Activated CD8-positive, alpha-beta memory T cell treated with anti-CD3 and anti-CD28 coated beads for 36 hours (primary cell): ENCODE measurements around the gene SUPT7L. TPM values are rescaled to one million over a fixed set of nuclear protein-coding genes. Genes with fewer than 3 reads are reported as not detected.

ENCODE experiments used
- CTCF ChIA-PET: fragments of 350-600 bp; sonication (Branson Sonifier 250); formaldehyde crosslinking; loops from one replicate; lab custom pipeline; 2021; ENCODE audit warnings: antibody characterized with exemption; lab: Charles Lee
- POLR2A ChIA-PET: fragments of 350-600 bp; sonication (Branson Sonifier 250); formaldehyde crosslinking; loops from one replicate; lab custom pipeline; 2021; ENCODE audit warnings: antibody characterized with exemption; lab: Charles Lee
- total RNA-seq, 2 experiments: library from RNA; stranded (reverse); gene quantifications; one replicate each; pipeline ENCODE4 v1.2.3, GENCODE V29; 2021

The SUPT7L gene
- total RNA-seq, 2 experiments from 2014 or later = 27.5 to 31.0 TPM

GRCh38 chr2:27621524-27621923, 41.9 kb downstream of the SUPT7L start:
- CTCF ChIA-PET = interaction anchor here (0.6 to 1.2 kb wide), 3 partner anchors 14 to 82 kb away, joined by 3 to 4 read pairs (median 3); no protein-coding TSS in a partner anchor
- POLR2A ChIA-PET = no interaction called here

DNA sequence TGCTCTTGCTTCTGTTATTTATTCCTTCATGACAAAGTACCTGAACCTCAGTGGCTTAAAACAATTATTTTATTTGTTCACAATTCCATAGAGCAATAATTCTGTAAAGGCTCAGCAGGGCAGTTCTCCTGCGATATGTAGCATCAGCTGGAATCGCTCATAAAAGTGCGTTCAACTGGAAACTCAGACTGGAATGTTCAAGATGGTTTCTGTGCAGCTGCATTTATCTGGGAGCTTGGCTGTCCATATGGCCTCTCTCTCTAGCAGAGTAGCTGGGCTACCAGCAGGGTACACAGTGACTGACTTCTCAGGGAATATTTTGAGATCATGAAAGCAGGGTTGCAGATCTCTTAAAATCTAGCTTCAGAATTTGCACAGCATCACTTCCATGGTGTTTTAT, 48.1 kb downstream of the SUPT7L start:
- ChIA-PET CTCF (no interaction called here), POLR2A (no interaction called here)

DNA sequence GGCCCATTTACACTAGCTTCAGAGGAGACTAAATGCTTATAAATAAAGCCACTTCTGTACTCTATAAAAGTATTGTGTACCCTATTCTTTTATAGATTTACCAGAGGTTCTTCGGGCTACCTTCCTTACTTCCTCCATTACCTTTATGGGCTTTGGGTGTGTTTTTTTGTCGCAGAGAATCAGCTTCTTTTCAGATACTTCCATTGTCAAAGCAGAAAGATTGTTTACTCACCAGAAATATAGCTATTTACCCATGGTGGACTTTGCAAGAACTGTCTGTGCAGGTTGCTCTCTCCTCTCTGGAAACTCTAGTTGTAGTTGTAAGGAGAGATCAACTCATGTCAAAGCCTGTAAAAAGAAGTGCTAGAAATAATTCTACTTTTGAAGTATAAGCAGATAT, 49.4 kb downstream of the SUPT7L start:
- CTCF ChIA-PET = interaction anchor here (0.6 kb wide), 1 partner anchor 21 kb away, joined by 3 read pairs; no protein-coding TSS in a partner anchor
- POLR2A ChIA-PET = no interaction called here

GRCh38 chr2:27606611-27607010, 56.8 kb downstream of the SUPT7L start:
- CTCF ChIA-PET = no interaction called here

More at GRCh38 chr2:27606611-27607010, 56.8 kb downstream of the SUPT7L start:
- POLR2A ChIA-PET = no interaction called here

Other genes starting within 250 kb of the SUPT7L start
- gene NRBP1, start 235.0 kb downstream of the SUPT7L start, total RNA-seq = 10 to 100 TPM; 65.0 to 71.2 TPM
- gene KRTCAP3, start 221.2 kb downstream of the SUPT7L start, total RNA-seq = 1 to 10 TPM; 3.9 to 4.6 TPM
- 10 to 100 TPM; 12.1 to 13.9 TPM for gene IFT172, start 173.9 kb downstream of the SUPT7L start, total RNA-seq
- gene FNDC4, start 168.4 kb downstream of the SUPT7L start, total RNA-seq = not detected
- not detected for gene GCKR, start 166.8 kb downstream of the SUPT7L start, total RNA-seq
- 10 to 100 TPM; 22.4 to 23.3 TPM for gene ZNF512, start 80.6 kb downstream of the SUPT7L start, total RNA-seq
- under 1 TPM in 1 of 2 experiments, not detected in 1; 0.25 TPM for gene CCDC121, start 34.6 kb downstream of the SUPT7L start, total RNA-seq
- 10 to 100 TPM; 60.7 to 62.5 TPM for gene GPN1, start 34.6 kb downstream of the SUPT7L start, total RNA-seq
- gene SLC4A1AP, start 275 bp upstream of the SUPT7L start, total RNA-seq = 10 to 100 TPM; 27.8 to 28.7 TPM
- gene MRPL33, start 108.1 kb upstream of the SUPT7L start, total RNA-seq = 10 to 100 TPM; 92.7 to 93.8 TPM
- gene RBKS, start 226.8 kb upstream of the SUPT7L start, total RNA-seq = 1 to 10 TPM; 5.8 to 7.9 TPM
- 10 to 100 TPM; 79.4 to 79.9 TPM for gene BABAM2, start 227.1 kb upstream of the SUPT7L start, total RNA-seq